GM18511 (cell line): ENCODE measurements around the gene YIPF5.

Experiments used
- ATAC-seq: cut with Tn5 transposase; IDR thresholded peaks from one replicate; pipeline ENCODE4 v1.9.1; 2021; ENCODE audit warnings: mild to moderate bottlenecking, moderate library complexity; ENCODE audit not compliant: unreplicated experiment

The YIPF5 gene

DNA sequence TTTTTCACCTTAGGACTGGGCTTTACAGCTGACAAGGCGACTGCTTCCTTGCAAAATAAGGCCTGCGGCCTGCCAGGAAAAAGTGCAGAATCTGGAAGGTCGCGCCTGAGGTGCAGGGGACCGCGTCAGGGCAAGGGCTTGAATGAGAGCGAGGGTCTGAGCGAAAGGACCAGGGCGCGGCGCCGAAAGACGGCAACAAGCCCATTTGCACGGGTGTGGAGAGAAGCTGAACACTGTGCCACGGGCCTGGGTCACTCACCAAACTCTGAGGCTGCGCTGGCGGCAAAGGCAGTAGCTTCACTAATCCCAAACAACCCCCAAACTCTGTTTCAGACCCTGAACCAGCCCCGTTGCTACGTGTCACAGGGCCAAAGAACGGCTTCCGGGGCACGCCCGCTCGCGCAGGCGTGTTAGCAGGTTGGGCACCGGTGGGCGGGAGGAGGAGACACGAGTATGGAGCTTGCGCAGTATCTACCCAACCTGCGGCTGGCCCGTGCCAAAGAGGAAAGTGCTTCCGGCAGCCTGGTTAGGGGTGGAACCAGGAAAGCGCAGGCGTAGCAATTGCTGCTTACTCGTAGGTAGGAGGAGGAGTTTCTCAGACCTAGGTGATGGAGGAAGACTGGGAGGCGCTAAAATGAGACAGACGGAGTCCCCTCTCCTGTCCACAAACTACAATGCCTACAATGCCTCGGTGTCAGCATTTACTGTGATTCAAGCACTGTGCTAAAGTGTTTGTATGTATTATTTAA is at the start of gene YIPF5, which contains the start of gene KCTD16:
Gene YIPF5, minus strand, starts transcription at position 384 of the 749 bp plus-strand sequence. CDS start 704 bp downstream, outside the sequence.
Gene KCTD16, plus strand, starts transcription at position 598 of the 749 bp plus-strand sequence.
- peak; percentile 99 for ATAC-seq

- no peak for ATAC-seq
These were observed 49.4 kb upstream of the YIPF5 start for GRCh38 chr5:144219869-144220268.

DNA sequence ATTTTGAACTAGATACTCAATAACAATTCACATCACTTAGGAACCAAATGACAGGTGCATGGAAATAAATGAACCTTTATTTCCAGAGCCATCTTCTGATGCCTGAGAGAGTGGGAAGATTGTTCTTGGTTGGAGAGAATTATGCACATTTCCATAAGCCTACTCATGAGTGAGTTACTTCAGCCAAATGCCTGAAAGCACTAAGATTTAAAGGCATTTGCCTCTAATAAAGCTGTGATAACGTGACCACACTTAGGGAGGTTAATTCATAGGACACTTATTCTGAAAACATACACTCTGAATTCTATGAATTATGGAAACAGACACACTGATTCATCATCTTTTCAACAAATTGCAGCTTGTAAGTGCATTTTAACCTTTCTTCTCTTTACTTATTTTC is 40.2 kb upstream of the YIPF5 start:
- ATAC-seq, result no peak

DNA sequence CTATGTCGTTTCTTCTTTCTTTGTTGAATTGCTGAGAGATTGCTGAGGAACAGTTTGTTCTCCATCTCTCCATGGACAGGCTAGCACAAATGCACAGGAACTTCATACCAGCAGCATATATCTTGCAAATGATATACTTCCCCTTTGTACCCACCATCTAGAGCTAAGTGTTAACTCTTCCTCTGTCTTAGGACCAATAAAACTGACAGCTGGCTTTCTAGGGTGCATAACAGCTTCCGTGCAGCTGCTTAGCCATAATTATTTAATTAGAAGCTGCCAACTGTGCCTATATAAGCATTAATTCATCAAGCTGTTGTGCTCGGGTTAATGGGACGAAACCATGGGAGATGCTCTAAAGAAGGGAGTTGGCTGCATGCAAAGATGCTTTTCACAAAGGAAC is 38.9 kb upstream of the YIPF5 start:
- no peak for ATAC-seq

- ATAC-seq, result no peak
These were observed 37.5 kb upstream of the YIPF5 start for GRCh38 chr5:144207875-144208444.

GRCh38 chr5:144206141-144206540 is 35.7 kb upstream of the YIPF5 start:
- ATAC-seq, result no peak

- ATAC-seq, result no peak
These were observed 34.7 kb upstream of the YIPF5 start for GRCh38 chr5:144205141-144205551.

DNA sequence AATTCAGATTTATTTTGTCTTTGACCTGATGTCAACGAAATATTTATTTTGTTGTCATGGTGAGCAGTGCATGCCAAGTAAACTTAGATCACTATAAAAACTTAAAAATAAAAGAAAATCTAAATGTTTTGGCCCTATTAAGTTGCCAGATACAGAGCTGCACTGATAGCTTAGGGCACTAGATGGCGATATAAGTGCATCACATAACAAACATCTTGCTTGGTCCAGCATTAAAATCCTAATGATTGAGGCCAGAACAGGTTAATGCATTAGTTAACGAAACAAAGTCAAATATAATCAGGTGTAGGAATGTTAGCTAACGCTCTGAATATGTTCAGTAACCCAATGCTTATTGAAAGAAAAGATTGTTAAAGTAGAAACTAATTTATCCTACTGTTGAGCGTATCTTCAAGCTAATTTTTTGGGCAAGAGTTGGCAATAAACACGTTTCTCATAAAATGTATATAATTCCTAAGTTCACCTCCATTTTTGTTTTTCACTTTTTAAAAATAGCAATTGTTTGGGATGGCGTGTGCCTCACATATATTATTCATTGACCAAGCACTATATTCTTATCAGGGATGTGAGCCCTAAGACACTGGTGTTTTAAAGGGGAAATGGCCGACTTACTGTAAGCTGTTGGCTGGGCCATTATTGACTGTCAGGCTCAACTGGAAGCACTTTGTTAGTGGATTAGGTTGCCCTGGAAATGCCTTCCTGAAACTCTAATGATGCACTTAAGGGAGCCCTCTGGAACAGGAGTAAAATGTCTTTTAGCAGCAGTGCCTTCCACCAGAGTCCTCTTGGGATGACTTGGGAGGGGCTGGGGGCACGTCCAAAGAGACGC is 33.5 kb upstream of the YIPF5 start:
- peak; percentile 90 for ATAC-seq

DNA sequence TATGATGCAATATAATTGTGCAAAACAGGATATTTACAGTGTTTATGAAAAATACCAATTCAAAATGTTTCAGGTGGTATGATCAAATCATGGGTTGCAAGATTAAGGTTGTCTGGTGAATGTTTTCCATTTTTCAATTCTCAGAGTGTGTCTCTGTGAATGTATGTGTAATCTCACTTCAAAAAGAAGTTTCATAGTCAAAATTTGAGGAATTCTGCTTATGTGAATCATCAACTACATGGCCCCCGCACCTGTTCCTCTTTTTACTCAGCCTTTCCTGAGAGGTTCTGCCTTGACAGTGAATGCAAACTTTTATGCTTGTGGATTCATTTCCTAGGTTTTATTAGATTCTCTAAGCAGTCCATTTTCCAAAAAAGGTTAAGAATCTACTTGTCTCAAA is 32.3 kb upstream of the YIPF5 start:
- ATAC-seq, result no peak

DNA sequence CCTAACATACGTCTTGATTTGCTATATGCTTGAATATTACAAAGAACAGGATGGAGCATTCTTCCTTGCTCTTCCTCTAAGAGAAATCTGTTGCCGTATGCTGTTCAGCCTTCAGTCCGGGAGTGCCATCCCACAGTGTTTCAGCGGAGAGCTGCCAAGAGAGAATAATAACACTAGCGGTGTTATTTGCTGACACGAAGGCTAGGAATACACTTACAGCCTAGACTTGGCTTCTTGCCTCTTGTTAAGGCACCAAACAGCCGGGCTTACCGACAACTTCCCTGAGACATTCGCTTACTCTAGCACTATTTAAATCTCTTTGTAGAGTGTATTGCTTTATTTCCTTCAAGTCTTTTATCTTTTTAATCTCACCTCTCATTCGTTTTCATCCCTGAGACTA is 31.6 kb upstream of the YIPF5 start:
- ATAC-seq, result no peak

GRCh38 chr5:144201588-144201987 is 31.1 kb upstream of the YIPF5 start:
- ATAC-seq, result no peak

DNA sequence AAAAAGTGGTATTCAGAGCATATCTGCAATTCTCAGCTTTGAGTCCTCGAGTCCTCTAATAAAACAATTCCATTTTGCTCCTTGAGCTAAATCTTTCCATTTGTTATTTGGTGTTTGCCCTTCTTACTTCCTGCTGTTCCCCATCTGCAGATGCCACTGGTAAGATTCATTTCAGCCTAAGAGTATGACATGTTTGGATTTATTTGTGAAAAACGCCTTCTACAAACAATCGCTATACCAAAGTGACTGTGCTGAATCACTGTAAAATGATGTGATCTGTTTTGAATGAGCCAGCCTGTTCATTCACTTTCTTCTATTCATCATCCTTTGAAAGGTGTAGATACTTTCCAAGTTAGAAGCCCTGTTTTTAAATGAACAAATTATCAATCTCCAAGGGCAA is 27.9 kb upstream of the YIPF5 start:
- no peak for ATAC-seq

- ATAC-seq, result no peak
These were observed 26.2 kb upstream of the YIPF5 start for GRCh38 chr5:144196612-144197011.

DNA sequence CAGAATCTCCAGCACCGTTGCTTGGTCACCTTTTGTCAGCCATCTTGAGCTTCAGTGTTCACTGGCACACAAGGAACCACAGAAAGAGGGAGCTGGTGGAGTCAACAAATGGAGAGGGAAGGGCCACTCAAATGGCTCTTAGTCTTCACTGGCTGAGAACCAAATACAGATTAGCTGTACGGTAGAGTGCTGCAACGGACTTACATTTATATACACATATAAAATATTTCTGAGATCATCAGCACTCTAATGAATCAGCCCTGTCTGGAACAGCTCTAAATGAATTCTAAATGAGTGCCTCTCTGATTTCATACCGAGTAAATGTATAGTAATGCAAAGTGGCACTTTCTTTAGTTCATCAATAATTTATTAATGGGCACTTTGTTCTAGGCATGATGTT is 25.0 kb upstream of the YIPF5 start:
- no peak for ATAC-seq

GRCh38 chr5:144194144-144194543 is 23.7 kb upstream of the YIPF5 start:
- no peak for ATAC-seq

GRCh38 chr5:144192661-144193060 is 22.2 kb upstream of the YIPF5 start:
- ATAC-seq, result no peak

GRCh38 chr5:144191998-144192397 is 21.5 kb upstream of the YIPF5 start:
- ATAC-seq, result peak; percentile 94

GRCh38 chr5:144191531-144191930 is 21.1 kb upstream of the YIPF5 start:
- no peak for ATAC-seq

GRCh38 chr5:144189800-144190429 is 19.5 kb upstream of the YIPF5 start:
- no peak for ATAC-seq

GRCh38 chr5:144187699-144188294 is 17.3 kb upstream of the YIPF5 start:
- ATAC-seq, result peak; percentile 82
